Gastrocnemius medialis (tissue), 4 donors: ENCODE results near the gene CHCHD6.

Source experiments
- POLR2A ChIP-seq, 2 donors: fragments of 450-650 bp; IDR thresholded peaks; one replicate each; pipeline ENCODE4 v1.6.1; 2017; ENCODE audit warnings: antibody characterized with exemption in 2 of 2, mild to moderate bottlenecking in 2 of 2, moderate library complexity in 2 of 2
- TF ChIP-seq, protein P1 (sequence below), 5 experiments: fragments of 450-650 bp in 3 of 5; fragments of 200-600 bp in 2 of 5; sonication (generic) in 2 of 5; IDR thresholded peaks in 4 of 5; conservative IDR thresholded peaks in 1 of 5; 1 replicate in 4 of 5; 2 replicates in 1 of 5; pipeline ENCODE4 v1.5.1; 2016 to 2019; ENCODE audit warnings: antibody characterized with exemption in 5 of 5, mild to moderate bottlenecking in 3 of 5, moderate library complexity in 3 of 5

DNA sequence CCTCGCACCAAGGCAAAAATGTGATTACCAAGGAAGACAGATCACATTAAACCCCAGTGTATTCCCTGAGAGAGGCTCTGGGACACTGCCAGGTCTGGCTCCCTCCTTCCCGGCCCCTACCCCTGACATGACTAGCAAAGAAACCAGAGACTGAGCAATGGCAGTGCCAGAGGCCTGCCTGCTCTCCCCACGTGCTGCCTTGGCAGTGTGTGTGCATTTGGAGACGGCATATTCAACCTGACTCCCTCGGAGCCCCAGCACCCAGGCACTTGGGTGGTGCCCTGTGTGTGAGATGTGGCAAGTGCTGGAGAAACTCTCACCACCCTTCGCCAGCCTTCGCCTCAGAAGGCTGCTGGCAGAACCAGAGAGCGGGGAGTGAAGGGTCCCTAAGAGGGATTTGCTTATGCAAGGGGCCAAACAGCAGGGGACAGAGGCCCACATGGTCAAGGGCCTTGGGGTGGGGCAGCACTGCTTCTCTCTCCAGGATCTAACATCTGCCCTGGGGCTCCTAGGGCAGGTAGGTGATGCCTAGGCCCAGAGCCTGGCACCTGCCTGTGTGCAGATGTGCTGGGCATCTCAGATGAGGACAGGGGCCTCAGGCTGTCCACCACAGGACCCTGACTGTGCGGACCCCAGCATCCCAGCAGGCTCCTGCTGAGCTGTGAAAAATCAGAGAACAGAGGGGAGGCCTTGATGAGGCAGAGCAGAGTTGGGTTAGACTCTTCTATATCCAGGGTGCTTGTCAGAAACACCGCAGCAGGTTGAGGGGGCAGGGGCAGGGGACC lies 255.3 kb downstream of the CHCHD6 start:
- TF ChIP-seq, protein P1, sequence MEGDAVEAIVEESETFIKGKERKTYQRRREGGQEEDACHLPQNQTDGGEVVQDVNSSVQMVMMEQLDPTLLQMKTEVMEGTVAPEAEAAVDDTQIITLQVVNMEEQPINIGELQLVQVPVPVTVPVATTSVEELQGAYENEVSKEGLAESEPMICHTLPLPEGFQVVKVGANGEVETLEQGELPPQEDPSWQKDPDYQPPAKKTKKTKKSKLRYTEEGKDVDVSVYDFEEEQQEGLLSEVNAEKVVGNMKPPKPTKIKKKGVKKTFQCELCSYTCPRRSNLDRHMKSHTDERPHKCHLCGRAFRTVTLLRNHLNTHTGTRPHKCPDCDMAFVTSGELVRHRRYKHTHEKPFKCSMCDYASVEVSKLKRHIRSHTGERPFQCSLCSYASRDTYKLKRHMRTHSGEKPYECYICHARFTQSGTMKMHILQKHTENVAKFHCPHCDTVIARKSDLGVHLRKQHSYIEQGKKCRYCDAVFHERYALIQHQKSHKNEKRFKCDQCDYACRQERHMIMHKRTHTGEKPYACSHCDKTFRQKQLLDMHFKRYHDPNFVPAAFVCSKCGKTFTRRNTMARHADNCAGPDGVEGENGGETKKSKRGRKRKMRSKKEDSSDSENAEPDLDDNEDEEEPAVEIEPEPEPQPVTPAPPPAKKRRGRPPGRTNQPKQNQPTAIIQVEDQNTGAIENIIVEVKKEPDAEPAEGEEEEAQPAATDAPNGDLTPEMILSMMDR (IDR thresholded peaks at IDR 0.05 in 4 of 5, conservative IDR thresholded peaks at IDR 0.05 in 1 of 5): no peak
- no peak for TF ChIP-seq POLR2A (IDR thresholded peaks at IDR 0.05)
